Right atrium auricular region (tissue), 2 donors: ENCODE measurements around the gene CDH5. TPM values are rescaled to one million over a fixed set of nuclear protein-coding genes. Genes with fewer than 3 reads are reported as not detected.
A peak's percentile ranks its signal among the peaks of the same experiment; 100 is the strongest.

ENCODE experiments used
- DNase-seq: peaks from one replicate; pipeline ENCODE4 v3.0.0-alpha.2; 2019; ENCODE audit warnings: low spot score
- H3K27ac ChIP-seq, 2 donors: fragments of 200-600 bp; sonication (generic); 1 replicate in 1 of 2; 2 replicates in 1 of 2; pipeline ENCODE4 v1.5.1; 2016 to 2019
- H3K27me3 ChIP-seq, 2 donors: fragments of 200-600 bp; sonication (generic); one replicate each; pipeline versions ENCODE4 v1.5.1 to v1.6.0; 2017 to 2019
- H3K36me3 ChIP-seq: fragments of 200-600 bp; sonication (generic); one replicate; pipeline ENCODE4 v1.5.1; 2016
- H3K4me1 ChIP-seq, 2 donors: fragments of 200-600 bp; sonication (generic); one replicate each; pipeline versions ENCODE4 v1.5.1 to v1.6.0; 2017 to 2019
- H3K4me3 ChIP-seq, 2 donors: fragments of 200-600 bp; sonication (generic); 1 replicate in 1 of 2; 2 replicates in 1 of 2; pipeline ENCODE4 v1.5.1; 2017 to 2019; ENCODE audit warnings: mild to moderate bottlenecking in 1 of 2, moderate library complexity in 1 of 2
- H3K9me3 ChIP-seq, 2 donors: fragments of 200-600 bp; sonication (generic); one replicate each; pipeline ENCODE4 v1.5.1; 2019
- total RNA-seq, 2 donors: library from RNA; depleted of rRNA; stranded (reverse); fragments of >200 nt; gene quantifications; one replicate each; pipeline ENCODE4 v1.1.0, GENCODE V29; 2016
- TF ChIP-seq, protein P1 (sequence below), 2 donors: fragments of 200-600 bp; sonication (generic); IDR thresholded peaks; one replicate each; pipeline ENCODE4 v1.5.1; 2019; ENCODE audit warnings: antibody characterized with exemption in 2 of 2

Gene CDH5
- total RNA-seq, 2 donors from 2014 or later: 47.4 to 58.0 TPM

- no peaks in the 10 kb centered on the region for H3K36me3 ChIP-seq
- H3K4me3 ChIP-seq: peak overlapping the region; percentile 40 to 60
- peak overlapping the region; percentile 65 to 69 for H3K27ac ChIP-seq
- no peaks in the 10 kb centered on the region for H3K9me3 ChIP-seq
- peak; percentile 90 for DNase-seq
- TF ChIP-seq, protein P1, sequence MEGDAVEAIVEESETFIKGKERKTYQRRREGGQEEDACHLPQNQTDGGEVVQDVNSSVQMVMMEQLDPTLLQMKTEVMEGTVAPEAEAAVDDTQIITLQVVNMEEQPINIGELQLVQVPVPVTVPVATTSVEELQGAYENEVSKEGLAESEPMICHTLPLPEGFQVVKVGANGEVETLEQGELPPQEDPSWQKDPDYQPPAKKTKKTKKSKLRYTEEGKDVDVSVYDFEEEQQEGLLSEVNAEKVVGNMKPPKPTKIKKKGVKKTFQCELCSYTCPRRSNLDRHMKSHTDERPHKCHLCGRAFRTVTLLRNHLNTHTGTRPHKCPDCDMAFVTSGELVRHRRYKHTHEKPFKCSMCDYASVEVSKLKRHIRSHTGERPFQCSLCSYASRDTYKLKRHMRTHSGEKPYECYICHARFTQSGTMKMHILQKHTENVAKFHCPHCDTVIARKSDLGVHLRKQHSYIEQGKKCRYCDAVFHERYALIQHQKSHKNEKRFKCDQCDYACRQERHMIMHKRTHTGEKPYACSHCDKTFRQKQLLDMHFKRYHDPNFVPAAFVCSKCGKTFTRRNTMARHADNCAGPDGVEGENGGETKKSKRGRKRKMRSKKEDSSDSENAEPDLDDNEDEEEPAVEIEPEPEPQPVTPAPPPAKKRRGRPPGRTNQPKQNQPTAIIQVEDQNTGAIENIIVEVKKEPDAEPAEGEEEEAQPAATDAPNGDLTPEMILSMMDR (IDR thresholded peaks at IDR 0.05): peak; percentile 86 to 97
- no peaks in the 10 kb centered on the region for H3K27me3 ChIP-seq
- peaks cover 0 to 28% of the 10 kb centered on the region in 2 donors for H3K4me1 ChIP-seq
These were observed 40.2 kb downstream of the CDH5 start for GRCh38 chr16:66406534-66407221.

GRCh38 chr16:66408163-66409048 is 41.9 kb downstream of the CDH5 start:
- H3K27ac ChIP-seq: peak overlapping the region; percentile 68 to 69
- peaks cover 0 to 28% of the 10 kb centered on the region in 2 donors for H3K4me1 ChIP-seq
- H3K27me3 ChIP-seq: no peaks in the 10 kb centered on the region
- H3K9me3 ChIP-seq: no peaks in the 10 kb centered on the region
- peak overlapping the region in 1 of 2 donors; percentile 7 for H3K4me3 ChIP-seq
- no peaks in the 10 kb centered on the region for H3K36me3 ChIP-seq
- TF ChIP-seq, protein P1 (IDR thresholded peaks at IDR 0.05): no peak
- DNase-seq: peak; percentile 59

DNA sequence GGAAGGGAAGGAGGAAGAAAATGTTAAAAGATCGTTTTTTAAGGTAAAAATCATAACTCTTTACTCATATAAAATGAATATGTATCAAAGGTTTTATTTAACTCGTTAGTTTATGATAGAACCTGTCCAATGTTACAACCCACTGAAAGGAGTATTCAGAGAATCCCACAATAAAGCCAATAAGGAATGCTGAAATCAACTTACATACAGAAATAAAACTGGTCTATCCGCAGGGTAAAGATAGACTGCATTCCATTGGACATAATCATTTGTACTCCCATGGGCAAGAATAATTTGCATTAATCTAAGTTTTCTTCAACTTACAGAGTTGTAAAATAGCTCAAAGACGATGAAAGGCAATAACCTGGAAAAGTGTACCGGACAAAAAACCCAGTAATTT is 42.7 kb downstream of the CDH5 start:
- H3K27ac ChIP-seq: peak overlapping the region; percentile 68 to 69
- H3K36me3 ChIP-seq: no peaks in the 10 kb centered on the region
- no peak overlapping the region for H3K4me3 ChIP-seq
- peaks cover 0 to 28% of the 10 kb centered on the region in 2 donors for H3K4me1 ChIP-seq
- no peak for DNase-seq
- no peaks in the 10 kb centered on the region for H3K27me3 ChIP-seq
- TF ChIP-seq, protein P1 (IDR thresholded peaks at IDR 0.05): no peak
- no peaks in the 10 kb centered on the region for H3K9me3 ChIP-seq

GRCh38 chr16:66412182-66412581 is 45.7 kb downstream of the CDH5 start:
- Histone ChIP-seq H3K4me1 (peaks cover 0 to 21% of the 10 kb centered on the region in 2 donors), H3K27ac (no peak overlapping the region), H3K9me3 (no peaks in the 10 kb centered on the region), H3K36me3 (no peaks in the 10 kb centered on the region), H3K4me3 (no peak overlapping the region), H3K27me3 (no peaks in the 10 kb centered on the region)
- TF ChIP-seq, protein P1 (IDR thresholded peaks at IDR 0.05): no peak
- DNase-seq: no peak

GRCh38 chr16:66414891-66415290 is 48.4 kb downstream of the CDH5 start:
- H3K9me3 ChIP-seq: no peaks in the 10 kb centered on the region
- H3K27ac ChIP-seq: no peak overlapping the region
- DNase-seq: no peak
- no peaks in the 10 kb centered on the region for H3K27me3 ChIP-seq
- TF ChIP-seq, protein P1 (IDR thresholded peaks at IDR 0.05): no peak
- H3K4me1 ChIP-seq: no peaks in the 10 kb centered on the region
- no peak overlapping the region for H3K4me3 ChIP-seq
- H3K36me3 ChIP-seq: no peaks in the 10 kb centered on the region
